Measurements from ENCODE around the gene ANKRD31.
"Not testable (repeated sequence)": the region's sequence is repeated elsewhere in the genome, so short reads cannot be mapped to it uniquely, and the experiment has no call there.

The ANKRD31 gene

DNA sequence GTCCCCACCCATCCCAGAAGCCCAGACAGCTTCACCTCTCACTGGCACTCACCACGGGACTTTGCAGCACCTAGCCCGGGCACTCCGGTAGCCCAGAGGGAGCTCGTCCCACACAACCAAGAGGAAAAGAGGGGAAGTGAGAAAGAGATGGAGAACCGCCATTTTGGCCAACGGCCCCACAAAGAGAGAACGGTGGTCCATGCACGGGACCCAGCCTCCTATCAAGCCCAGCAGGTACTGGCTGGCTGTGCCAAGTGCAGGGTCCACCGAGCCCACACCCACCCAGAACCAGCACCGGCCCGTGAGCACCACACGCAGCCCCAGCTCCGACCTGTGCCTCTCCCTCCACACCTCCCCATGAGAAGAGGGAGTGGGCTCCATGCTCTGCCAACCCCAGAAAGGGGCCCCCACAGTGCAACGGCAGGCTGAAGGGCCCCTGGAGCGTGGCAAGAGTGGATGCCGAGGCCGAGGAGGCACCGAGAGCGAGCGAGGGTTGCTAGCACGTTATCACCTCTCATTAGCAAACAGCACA, 105.8 kb downstream of the ANKRD31 start:
- DNase-seq, result no peak

DNA sequence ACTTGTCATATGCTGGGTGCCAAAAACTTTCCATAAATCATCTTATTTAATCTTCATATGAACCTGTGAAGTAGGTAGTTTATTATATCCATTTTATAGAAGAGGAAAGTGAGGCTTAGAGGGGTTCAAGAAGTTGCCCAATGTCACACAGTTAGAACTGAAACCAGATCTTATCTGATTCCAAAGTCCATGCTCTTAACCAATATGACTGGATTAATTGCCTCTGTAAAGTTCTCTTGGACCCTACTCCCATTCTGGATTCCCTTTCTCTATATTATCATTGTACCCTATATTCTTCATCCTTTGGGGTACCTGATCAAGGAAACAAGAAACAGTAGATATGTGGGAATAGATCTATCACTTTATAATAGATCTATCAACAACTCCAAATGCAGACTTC, 119.8 kb downstream of the ANKRD31 start:
- DNase-seq, result no peak

DNA sequence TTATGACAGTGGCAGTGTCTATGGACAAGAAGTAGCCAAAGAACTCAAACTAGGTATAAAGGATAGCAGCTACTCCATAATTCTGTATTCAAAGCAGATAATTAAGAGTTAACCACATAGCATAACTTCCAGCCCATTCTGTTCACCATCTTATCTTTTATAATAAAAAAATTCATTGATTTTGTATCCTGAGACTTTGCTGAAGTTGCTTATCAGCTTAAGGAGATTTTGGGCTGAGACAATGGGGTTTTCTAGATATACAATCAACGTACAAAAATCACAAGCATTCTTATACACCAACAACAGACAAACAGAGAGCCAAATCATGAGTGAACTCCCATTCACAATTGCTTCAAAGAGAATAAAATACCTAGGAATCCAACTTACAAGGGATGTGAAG, 122.4 kb downstream of the ANKRD31 start:
- not testable (repeated sequence) for DNase-seq

DNA sequence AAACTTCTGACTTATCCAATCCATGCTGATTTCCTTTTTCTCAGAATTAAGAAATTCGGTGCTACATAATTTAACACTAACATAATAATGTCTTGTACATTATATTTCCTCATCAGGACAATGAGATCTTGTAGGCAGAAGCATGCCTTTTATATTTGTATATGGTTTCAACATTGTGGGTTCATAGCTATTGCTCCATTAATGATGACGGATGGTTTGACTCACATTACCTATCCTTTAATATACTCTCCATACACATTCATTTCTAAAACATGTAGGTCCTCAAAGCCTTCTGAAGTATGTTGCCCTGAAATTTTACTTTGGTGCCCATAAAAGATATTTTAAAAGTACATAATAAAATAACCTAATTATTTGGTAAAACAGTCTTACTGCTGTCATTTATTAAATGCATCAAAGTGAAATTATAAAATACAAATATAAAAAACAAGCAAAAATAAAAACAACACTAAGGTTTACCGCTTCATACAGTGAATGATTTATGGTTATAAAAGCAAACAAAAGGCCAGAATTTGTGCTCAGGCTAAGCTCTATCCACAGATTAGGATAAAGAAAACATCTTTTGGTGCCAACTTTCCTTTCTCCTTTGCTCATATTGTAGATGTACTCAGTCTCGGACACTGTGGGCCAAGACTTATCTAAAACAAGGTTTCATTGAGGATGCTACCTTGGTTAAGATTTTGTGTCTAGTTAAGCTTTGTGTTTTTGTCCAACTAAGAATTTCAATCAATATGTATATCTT, 123.1 kb downstream of the ANKRD31 start:
- DNase-seq, result no peak

DNA sequence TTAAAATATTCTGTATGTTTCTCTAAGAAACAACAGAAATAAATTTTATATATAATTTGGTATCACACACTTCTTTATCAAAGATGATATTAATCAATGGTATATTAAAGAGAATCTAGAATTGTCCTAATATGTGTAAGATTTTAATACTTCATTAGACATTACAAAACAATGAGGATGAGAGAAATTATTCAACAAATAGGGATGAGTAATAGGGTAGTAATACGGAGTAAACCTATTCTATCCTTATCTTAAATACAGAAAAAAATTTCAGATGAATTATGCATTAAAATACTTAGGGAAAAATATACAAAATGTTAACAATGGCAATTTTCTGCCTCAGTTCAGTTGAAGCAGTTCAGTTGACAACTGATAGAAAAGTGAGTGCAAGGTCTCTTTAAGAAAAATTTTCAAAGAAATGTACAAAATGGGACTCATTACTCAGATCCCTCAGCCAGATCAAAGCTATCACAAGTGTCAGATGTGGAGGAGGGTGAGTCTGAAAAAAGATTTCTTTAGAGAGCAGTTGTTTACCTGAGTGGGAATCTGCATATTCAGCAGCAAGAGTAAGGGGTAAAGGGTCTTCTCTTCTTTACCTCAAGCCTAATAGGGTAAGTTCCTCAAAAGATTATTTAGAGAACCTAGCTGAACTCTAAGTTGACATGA, 127.6 kb downstream of the ANKRD31 start:
- DNase-seq, result no peak

DNA sequence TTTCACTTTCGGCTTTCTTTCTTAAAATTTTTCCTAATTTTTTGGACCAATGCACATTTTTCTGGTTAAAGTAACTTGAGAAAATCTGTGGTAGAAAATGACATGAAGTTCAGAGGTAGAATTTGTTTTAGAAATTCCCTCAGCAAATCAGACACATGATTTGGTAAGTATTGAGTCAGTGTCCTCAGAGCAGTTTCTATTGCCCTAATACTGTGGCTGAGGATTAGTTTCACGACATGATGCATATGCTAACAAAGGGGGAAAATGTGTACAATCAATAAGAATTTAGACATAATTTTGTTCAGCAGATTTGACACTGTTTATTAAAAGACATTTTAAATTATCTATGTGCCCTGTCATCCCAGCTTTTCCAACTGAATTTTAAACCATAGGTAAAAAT, 128.2 kb downstream of the ANKRD31 start:
- DNase-seq, result no peak

DNA sequence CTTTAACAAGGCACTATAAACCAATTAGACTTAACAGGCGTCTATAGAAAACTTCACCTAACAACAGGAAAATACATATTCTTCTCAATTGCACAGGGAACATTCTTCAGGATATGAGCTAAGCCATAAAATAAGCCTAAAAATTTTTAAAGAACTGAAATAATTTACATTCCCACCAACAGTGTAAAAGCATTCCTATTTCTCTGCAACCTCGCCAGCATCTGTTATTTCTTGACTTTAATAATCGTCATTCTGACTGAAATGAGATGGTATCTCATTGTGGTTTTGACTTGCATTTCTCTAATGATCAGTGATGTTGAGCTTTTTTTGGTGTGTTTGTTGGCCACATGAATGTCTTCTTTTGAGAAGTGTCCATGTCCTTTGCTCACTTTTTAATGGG, 140.7 kb downstream of the ANKRD31 start:
- not testable (repeated sequence) for DNase-seq

DNA sequence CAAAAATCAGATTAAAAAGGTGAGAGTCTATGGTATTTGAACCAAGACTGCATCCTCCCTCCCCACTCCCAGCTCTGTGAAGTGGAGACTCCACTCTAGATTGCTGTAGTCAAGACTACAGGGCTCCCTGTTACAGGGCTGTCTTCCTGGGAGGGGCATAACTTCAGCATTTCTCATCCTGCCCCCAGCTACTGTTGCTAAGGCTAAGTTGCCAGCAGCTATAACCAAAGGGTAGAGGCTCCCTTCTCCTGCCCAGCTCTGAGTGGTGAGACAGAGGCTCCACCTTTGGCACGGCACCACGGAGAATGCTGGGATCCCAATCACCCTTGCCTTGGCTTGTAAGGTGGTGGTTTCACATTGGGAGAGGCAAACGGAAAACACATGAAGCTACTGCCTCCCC, 145.1 kb downstream of the ANKRD31 start:
- no peak for DNase-seq

DNA sequence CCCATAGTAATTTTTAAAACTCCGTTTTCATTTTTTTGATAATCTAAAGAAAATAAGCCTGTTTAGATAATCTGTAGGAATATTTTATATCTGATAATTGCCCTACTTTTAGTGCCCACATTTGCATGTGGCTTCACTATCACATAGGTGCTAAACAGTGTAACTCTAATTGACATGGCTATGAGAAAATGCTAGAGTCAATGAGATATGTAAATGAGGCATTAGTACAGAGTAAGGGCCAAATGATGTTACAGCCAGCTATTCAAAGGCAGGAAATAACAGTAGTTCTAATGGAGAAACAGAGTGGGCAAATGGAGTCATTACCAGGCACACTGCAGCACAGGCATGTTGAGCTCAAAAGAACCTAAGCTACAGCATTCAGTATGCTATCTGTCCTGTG, 147.0 kb downstream of the ANKRD31 start:
- DNase-seq, result no peak

DNA sequence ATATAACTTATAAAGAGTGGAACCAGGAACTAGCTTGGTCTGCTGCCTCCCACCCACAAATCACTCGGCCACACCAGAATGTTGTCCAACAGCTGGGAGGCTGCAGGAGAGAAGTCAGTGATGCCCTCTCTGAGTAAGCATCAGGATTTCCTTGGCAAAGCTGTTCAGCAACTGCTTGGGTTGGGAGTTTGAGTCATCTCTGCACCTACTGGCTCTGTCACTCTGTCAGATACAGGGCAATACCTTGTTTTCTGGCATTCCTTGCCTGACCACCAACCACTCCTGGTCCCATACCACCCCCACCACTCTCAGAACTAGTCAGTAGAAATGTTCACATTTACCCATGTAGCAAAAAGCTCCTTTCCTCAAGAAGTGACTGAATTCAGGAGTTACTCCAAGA, 147.5 kb downstream of the ANKRD31 start:
- no peak for DNase-seq

DNA sequence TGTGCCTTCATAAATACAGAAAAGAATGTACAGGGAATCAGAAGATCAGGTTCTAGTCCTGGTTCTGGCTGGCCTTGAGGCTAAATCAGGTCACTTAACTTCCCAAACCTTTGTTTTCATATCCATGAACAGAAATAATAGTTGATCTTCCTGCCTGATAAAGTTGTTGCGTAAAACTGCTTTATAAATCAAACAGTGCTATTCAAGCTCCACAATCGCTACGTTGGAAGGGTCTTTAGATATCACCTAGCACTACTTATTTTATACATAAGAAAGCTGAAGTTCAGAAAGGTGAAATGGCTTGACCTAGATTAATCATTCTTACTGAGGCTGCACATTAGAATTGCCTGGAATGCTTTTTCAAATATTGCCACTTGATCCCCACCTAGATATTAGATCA, 148.0 kb downstream of the ANKRD31 start:
- no peak for DNase-seq

DNA sequence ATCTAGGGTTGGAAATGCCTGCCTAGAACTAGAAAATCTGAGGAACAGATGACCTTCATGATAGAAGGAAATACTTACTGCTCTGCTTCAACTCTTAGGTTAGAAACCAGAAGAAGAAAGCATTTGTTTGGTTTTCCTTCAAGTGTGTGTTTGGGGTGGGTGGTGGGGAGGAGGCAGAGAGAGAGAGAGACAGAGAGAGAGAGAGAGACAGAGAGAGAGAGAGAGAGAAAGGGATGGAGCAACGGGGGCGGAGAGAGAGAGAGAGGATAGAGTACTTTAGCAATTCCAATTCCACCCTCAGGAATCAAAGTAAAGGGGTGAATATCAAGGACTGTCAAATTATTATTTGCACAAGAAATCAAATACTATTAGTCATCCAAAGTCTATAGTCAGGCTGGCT, 155.2 kb downstream of the ANKRD31 start:
- no peak for DNase-seq

DNA sequence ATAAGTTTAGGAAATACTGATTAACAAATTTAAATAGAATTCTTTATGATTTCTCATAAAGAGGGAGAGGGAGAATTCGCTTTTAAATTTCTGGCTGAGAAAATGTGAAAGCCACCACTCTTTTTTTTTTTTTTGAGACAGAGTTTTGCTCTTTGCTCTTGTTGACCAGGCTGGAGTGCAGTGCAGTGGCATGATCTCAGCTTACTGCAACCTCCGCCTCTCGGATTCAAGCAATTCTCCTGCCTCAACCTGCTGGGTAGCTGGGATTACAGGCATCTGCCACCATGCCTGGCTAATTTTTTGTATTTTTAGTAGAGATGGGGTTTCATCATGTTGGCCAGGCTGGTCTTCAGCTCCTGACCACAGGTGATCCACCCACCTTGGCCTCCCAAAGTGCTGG, 157.3 kb downstream of the ANKRD31 start:
- not testable (repeated sequence) for DNase-seq

DNA sequence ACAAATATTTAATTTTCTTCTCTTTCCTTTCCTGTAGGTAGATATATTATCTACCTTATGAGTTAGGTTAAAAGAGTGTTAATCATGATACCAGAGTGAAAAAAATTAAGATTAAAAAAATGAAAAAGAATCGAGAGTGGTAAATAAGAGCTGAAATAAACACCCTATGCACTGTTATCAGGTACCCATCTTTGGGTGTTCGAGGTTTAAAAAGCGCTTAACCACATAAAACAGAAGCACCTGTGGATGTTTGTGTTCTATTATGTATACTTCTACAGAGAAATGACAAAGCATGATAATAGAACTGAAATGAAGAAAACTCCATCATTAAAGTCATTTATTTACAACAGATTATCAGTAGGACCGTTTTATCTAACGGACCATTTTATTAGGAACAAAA, 158.7 kb downstream of the ANKRD31 start:
- DNase-seq, result no peak

DNA sequence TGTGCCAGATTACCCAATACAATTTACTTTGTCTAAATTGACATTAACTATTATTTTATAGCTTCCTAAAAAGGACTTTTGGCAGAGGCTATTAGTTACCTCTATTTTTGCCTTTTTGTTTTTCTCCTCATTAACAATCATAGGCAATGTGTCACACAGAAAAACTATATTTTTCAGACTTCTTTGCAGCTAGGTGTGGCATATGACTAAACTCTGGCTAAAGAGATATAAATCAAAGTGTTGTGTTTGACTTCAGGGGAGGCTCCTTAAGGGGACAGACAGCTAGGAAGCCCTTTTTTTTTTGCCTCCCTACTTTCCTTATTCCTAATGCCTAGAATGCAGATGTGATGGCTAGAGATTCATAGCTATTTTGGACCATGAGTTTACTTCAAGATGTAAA, 164.6 kb downstream of the ANKRD31 start:
- DNase-seq, result no peak

DNA sequence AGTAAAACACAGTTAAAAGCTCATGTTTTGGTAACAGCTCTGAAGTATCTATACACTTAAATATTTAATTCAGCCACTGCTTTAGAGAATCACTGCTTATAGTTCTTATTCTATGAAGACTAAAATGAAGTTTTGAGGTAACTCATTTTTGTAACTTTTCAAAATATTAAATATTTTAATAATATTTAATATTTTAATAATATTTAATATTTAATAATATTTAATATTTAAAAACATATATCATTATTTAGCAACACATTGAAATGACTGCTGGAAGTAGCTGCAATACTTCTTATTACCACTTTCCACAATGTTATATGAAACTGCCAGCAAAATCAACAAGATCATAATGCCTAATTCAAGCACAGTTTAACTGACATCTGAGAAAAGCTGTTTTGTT, 165.6 kb downstream of the ANKRD31 start:
- DNase-seq, result no peak

DNA sequence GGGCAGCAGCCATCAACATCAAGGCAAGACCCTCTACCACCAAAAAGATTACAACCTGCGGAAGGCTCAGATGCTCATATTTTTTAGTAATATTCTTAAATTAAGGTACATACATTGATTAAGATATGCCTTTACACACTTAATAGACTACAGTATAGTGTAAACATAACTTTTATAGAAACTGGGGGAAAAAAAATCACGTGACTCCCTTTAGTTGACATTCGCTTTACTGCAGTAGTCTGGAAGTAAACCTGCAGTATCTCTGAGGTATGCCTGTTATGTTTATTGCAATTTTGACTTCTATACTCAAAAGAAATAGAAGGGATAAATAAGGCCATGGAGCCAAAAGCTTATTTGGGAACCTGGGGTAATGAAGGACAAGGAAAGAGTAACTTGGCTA, 169.2 kb downstream of the ANKRD31 start:
- DNase-seq, result no peak

DNA sequence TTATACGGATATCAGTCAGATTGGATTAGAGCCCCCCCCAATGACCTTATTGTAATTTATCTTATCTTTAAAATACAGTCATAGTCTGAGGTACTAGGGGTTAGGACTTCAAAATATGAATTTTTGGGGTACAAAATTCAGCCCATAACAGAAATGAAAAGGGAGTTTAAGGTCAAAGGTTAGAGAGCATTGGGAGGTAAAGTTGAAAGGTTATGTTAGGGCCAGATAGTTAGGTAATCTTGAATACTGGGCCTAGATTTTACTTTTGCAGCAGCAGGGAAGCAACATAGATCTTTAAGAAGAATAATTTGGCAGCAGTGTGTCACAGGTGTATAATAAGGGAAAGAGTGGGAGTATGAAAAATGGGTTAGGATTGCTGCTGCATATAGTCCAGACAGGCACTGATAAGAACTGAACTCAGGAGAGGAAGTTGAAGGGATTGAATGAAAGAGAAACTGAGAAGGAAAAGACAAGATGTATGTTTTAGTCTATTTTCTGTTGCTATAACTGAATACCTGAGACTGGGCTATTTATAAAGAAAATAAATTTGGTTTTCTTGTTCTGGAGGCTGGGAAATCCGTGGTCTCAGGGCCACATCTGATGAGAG, 173.7 kb downstream of the ANKRD31 start:
- DNase-seq, result no peak

DNA sequence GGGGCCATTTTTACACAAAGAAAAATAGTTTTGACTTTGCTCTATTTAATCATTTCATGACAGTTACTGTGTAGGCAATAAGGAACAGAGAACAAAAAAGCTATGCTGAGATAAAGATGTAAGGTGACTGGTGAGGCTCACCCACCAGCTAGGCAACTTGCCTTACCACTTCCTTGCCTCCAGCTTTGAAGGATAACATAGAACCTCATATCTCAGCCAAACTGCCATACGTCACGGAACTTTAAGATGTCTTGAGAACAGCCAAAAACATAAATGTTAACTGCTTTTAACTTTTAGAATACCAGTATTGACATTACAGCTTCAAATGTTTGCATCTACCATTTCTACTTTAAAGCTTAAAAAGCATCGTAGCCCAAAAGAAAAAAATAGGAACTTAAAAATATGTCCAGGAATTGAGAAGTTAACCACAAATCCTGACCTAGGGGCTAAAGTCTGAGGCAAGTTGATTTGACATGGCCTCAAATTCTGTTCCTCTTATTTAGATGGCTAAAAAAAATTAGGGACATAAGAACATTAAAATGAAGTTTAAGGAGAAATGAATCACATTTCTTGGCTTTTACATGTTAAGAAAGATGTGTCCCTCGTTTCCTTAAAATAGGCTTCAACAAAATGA, 176.6 kb downstream of the ANKRD31 start:
- DNase-seq, result no peak

DNA sequence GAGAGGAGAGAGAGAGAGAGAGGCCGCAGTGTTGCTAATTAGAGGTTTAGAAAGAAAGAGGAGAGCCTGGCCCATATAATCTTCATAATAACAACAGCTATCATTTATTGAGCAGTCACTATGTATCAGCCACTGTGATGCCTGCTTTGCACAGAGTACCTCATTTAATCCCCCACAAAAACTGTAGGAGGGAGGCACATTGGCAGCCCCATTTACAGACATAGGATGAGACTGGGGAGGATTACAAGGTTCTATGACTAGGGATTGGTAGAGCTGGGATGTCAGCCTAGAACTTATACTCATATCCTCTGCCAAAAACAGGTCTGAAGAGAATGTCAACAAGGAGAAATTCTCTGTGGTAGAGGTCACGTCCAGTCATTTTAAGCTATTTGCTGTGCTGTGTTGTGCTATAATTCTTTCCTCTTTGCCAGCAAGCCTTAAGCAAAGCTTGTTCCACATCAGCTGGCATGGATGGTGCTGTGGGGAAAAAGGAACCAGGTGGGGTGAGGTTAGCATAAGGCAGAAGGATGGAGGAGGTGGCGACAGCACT, 177.6 kb downstream of the ANKRD31 start:
- no peak for DNase-seq

DNA sequence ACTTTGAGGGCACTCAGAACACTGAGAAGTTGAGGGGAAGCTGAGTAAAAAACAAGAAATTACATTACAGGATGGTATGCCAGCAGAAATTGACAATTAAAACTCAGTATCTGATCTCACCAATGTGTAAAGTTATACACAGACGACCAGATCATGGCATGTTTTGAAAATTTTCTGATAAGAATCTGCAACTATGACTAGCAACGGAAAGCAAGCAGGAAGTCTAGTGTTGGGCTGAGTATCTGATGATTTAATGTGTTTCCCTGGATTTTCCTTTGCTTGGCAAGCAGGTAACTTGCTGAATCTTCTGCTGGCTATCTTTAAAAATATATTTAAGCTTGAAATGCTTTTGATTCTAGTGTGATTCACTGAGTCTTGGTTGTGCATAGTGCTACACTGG, 179.1 kb downstream of the ANKRD31 start:
- no peak for DNase-seq

DNA sequence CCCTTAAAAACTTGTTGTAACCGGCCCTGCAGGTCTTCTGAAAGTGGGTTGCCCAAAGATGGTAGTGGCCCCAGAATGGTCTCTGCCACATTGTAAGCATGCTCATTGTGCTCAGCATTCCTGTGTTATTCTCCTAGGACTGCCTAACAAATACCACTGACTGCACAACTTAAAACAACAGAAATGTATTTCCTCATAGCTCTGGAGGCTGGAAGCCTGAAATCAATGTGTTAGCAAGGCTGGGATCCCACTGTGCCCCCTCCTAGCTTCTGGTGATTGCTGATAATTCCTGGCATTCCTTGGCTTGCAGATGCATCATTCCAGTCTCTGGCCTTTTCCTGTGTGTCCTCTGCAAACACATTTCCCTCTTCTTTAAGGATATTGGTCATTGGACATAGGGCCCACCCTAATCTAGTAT, 180.9 kb downstream of the ANKRD31 start:
- no peak for DNase-seq

All from NCI-H748 treated with DMSO at 0.1 percent for 48 hours (cell line).